Lung (tissue), 12 donors: ENCODE measurements around the gene ZNF784. TPM values are rescaled to one million over a fixed set of nuclear protein-coding genes. Genes with fewer than 3 reads are reported as not detected.
A peak's percentile ranks its signal among the peaks of the same experiment; 100 is the strongest.

Experiments
- ATAC-seq: fragments of 200-7000 bp; cut with Tn5 transposase; one replicate; pipeline ENCODE4 v1.9.1; 2020; ENCODE audit warnings: moderate number of reproducible peaks; ENCODE audit not compliant: insufficient read depth, low FRiP score
- DNase-seq, 3 donors: peaks; one replicate each; pipeline ENCODE4 v3.0.0-alpha.2; 2013 to 2017
- H3K27ac ChIP-seq, 2 donors: one replicate each; pipeline ENCODE4 v1.5.1; 2013; ENCODE audit warnings: mild to moderate bottlenecking in 2 of 2, moderate library complexity in 2 of 2, control low read depth in 1 of 2, inconsistent platforms in 1 of 2, low read depth in 1 of 2, low read length in 1 of 2
- H3K27me3 ChIP-seq, 3 donors: one replicate each; pipeline ENCODE4 v1.5.1; 2013; ENCODE audit warnings: low read length in 2 of 3; ENCODE audit not compliant: control insufficient read depth in 3 of 3, insufficient read depth in 3 of 3
- H3K36me3 ChIP-seq, 4 donors: one replicate each; pipeline ENCODE4 v1.5.1; 2013; ENCODE audit warnings: low read length in 4 of 4, mild to moderate bottlenecking in 1 of 4, moderate library complexity in 1 of 4; ENCODE audit not compliant: control insufficient read depth in 4 of 4, insufficient read depth in 4 of 4
- H3K4me1 ChIP-seq, 5 donors: one replicate each; pipeline ENCODE4 v1.5.1; 2013; ENCODE audit warnings: low read length in 5 of 5, mild to moderate bottlenecking in 2 of 5, moderate library complexity in 1 of 5; ENCODE audit not compliant: control insufficient read depth in 5 of 5, insufficient read depth in 5 of 5
- H3K4me3 ChIP-seq: one replicate; pipeline ENCODE4 v1.5.1; 2013; ENCODE audit warnings: mild to moderate bottlenecking, control low read depth, moderate library complexity
- H3K9ac ChIP-seq, 2 donors: one replicate each; pipeline ENCODE4 v1.5.1; 2013; ENCODE audit warnings: low read length in 2 of 2, control low read depth in 1 of 2; ENCODE audit not compliant: insufficient read depth in 1 of 2
- H3K9me3 ChIP-seq, 4 donors: one replicate each; pipeline ENCODE4 v1.5.1; 2013; ENCODE audit warnings: low read length in 3 of 4, mild to moderate bottlenecking in 1 of 4, moderate library complexity in 1 of 4; ENCODE audit not compliant: control insufficient read depth in 4 of 4, insufficient read depth in 3 of 4
- WGBS, 2 donors: extraction: QIAGEN DNeasy Blood & Tissue Kit; methylation state at CpG; one replicate each; pipeline ENCODE4 v1.1.7; 2013; 5-methylcytosine and 5-hydroxymethylcytosine counted together
- polyA plus RNA-seq, 2 donors: library from polyadenylated mRNA; stranded (reverse); fragments of 200-250 nt; gene quantifications; one replicate each; pipeline ENCODE4 v1.2.1, GENCODE V29; 2013
- total RNA-seq, 2 donors: library from RNA; depleted of rRNA in 1 of 2; stranded (reverse); fragments of >200 nt in 1 of 2; gene quantifications; one replicate each; pipeline ENCODE4 v1.2.1, GENCODE V29; 2014 to 2021
- TF ChIP-seq, protein P1 (sequence below): IDR thresholded peaks from 2 replicates; pipeline ENCODE4 v1.5.1; 2012; ENCODE audit warnings: mild to moderate bottlenecking; ENCODE audit errors: control extremely low read depth, extremely low read depth
- donor health status: control.
- donor health status: control.
- donor health status: Bipolar disorder and iron deficiency.
- donor health status: healthy.
- donor health status: DM: yes; HTN: yes; CAD: no.

Gene ZNF784
- total and polyA plus RNA-seq, 4 donors, result 6.3 to 9.4 (median 6.9) TPM

DNA sequence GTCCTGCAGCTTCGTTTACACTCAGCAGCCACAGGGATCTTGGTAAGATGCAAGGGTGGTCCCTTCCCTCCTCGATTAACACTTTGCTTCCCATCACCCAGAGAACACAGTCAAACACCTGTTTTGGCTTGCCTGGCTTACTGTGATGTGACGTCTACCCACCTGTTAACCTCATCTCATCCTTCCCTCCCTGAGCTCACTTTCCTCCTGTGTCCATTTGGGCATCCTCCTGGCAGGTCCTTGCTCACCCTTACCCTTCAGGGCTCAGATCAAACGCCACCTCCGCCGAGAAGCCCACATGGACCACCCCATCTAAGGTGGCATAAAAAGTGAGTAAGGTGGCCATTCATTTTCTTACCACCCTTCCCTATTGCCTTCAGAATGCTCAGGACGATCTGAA is 34.3 kb downstream of the ZNF784 start:
- Histone ChIP-seq H3K9me3 (no peaks in the 10 kb centered on the region), H3K4me3 (no peak overlapping the region), H3K27me3 (no peaks in the 10 kb centered on the region), H3K27ac (no peak overlapping the region), H3K36me3 (peaks cover 2 to 16% (median 8%) of the 10 kb centered on the region in 4 donors), H3K9ac (no peak overlapping the region), H3K4me1 (peaks cover 0 to 18% (median 3%) of the 10 kb centered on the region in 5 donors)
- no peak for ATAC-seq
- TF ChIP-seq, protein P1, sequence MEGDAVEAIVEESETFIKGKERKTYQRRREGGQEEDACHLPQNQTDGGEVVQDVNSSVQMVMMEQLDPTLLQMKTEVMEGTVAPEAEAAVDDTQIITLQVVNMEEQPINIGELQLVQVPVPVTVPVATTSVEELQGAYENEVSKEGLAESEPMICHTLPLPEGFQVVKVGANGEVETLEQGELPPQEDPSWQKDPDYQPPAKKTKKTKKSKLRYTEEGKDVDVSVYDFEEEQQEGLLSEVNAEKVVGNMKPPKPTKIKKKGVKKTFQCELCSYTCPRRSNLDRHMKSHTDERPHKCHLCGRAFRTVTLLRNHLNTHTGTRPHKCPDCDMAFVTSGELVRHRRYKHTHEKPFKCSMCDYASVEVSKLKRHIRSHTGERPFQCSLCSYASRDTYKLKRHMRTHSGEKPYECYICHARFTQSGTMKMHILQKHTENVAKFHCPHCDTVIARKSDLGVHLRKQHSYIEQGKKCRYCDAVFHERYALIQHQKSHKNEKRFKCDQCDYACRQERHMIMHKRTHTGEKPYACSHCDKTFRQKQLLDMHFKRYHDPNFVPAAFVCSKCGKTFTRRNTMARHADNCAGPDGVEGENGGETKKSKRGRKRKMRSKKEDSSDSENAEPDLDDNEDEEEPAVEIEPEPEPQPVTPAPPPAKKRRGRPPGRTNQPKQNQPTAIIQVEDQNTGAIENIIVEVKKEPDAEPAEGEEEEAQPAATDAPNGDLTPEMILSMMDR, result no peak
- 67 to 81% methylated on average over 7 of the region's 7 CpGs for WGBS, 2 donors
- no peak for DNase-seq

DNA sequence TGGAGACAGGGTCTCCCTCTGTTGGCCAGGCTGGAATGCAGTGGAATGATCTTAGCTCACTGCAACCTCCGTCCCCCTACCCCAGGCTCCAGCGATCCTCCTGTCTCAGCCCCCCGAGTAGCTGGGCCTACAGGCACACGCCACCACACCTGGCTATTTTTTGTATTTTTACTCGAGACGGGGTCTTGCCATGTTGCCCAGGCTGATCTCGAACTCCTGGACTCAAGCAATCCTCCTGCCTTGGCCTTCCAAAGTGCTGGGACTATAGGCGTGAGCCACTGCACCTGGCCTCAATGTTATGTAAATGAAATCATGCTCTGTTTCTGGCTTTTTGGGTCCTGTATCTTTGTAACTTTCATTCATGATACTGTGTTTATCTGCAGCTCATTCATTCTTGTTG is 35.6 kb downstream of the ZNF784 start:
- Histone ChIP-seq H3K4me1 (peaks cover 0 to 18% (median 3%) of the 10 kb centered on the region in 5 donors), H3K4me3 (no peak overlapping the region), H3K27me3 (no peaks in the 10 kb centered on the region), H3K36me3 (peaks cover 0 to 16% (median 4%) of the 10 kb centered on the region in 4 donors), H3K27ac (no peak overlapping the region), H3K9ac (no peak overlapping the region), H3K9me3 (no peaks in the 10 kb centered on the region)
- 95 to 96% methylated on average over 8 of the region's 8 CpGs for WGBS, 2 donors
- TF ChIP-seq, protein P1, result no peak
- DNase-seq (no peak), ATAC-seq (no peak)

DNA sequence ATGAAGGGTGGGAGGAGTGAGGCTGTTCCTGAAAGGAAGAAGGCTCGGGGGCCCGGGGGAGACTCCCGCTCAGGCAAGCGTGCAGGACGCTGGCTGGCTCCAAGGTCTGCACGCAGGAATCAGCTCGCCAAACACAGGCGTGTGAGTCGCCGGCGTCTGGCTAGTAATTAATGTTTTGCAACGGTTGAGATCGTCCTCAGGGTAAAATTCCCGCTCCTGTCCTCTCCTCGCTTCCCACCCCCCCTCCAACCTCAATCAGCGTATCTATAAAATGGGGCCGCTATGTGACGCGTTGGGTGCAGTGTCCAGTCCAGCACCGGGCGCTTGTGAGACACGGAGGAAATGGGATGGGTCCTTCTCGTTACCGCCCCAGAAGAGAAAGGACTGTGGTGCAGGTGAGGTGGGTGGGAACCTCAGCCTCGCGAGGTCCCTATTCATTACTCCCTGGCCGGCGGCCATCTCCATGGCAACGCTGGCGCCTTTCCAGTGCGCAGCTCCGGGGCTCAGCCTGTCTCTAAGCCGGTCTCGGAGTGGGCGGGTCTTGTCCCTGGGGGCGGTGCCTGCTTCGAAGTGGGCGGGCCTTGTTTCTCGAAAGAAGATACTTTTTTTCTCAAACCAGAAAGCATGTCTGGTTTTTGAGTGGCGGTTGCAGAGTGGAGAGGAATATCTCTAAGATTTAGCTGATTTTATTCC is 37.2 kb downstream of the ZNF784 start:
- WGBS, 2 donors, result 1% methylated on average over 40 of the region's 40 CpGs
- TF ChIP-seq, protein P1, result no peak
- ATAC-seq (peak; percentile 81), DNase-seq (peak; percentile 92 to 96 (median 95))
- H3K4me1 ChIP-seq, result peaks cover 0 to 18% (median 3%) of the 10 kb centered on the region in 5 donors
- H3K9me3 ChIP-seq, result no peaks in the 10 kb centered on the region
- no peak overlapping the region for H3K4me3 ChIP-seq
- H3K27ac ChIP-seq, result peak overlapping the region in 1 of 2 donors; percentile 68
- no peak overlapping the region for H3K9ac ChIP-seq
- H3K27me3 ChIP-seq, result no peaks in the 10 kb centered on the region
- H3K36me3 ChIP-seq, result peaks cover 0 to 3% (median under 1%) of the 10 kb centered on the region in 4 donors
